OCI-LY7 (cell line): Measurements from ENCODE around the gene NRG2. TPM values are rescaled to one million over a fixed set of nuclear protein-coding genes. Genes with fewer than 3 reads are reported as not detected.

Source experiments
- BruUV-seq: library from RNA; stranded (reverse); fragments of 400-500 nt; replicated peaks from 2 replicates; lab custom pipeline; 2021; lab: Mats Ljungman, UMichigan
- CTCF ChIA-PET: fragments of 300-600 bp; sonication (Branson Sonifier 250); formaldehyde crosslinking; loops from one replicate; lab custom pipeline; 2022; ENCODE audit warnings: antibody characterized with exemption; ENCODE audit not compliant: unreplicated experiment; lab: Charles Lee
- POLR2A ChIA-PET: fragments of 300-600 bp; sonication (Branson Sonifier 250); formaldehyde crosslinking; loops from one replicate; lab custom pipeline; 2022; ENCODE audit warnings: antibody characterized with exemption; lab: Charles Lee
- DNase-seq: peaks from one replicate; pipeline ENCODE4 v3.0.0-alpha.2; 2015; ENCODE audit warnings: low spot score
- H2AFZ ChIP-seq: fragments of 200-600 bp; sonication (generic), shearing (Covaris generic); 2 replicates; pipeline ENCODE4 v1.6.1; 2014; ENCODE audit warnings: mild to moderate bottlenecking, antibody characterized with exemption, low read length, moderate library complexity
- H3K27ac ChIP-seq: fragments of 200-600 bp; sonication (generic); 2 replicates; pipeline ENCODE4 v1.5.1; 2014; ENCODE audit warnings: mixed run types, low read depth, mild to moderate bottlenecking, moderate library complexity, low read length, inconsistent platforms; ENCODE audit not compliant: poor library complexity, severe bottlenecking
- H3K36me3 ChIP-seq: fragments of 200-600 bp; sonication (generic); 2 replicates; pipeline ENCODE4 v1.6.1; 2014; ENCODE audit warnings: mild to moderate bottlenecking, antibody characterized with exemption, low read length, moderate library complexity, mixed read lengths; ENCODE audit not compliant: insufficient read depth
- H3K4me1 ChIP-seq: fragments of 200-600 bp; sonication (generic); 2 replicates; pipeline ENCODE4 v1.5.1; 2014; ENCODE audit warnings: mild to moderate bottlenecking, low read length; ENCODE audit not compliant: insufficient read depth, poor library complexity, severe bottlenecking
- H3K4me2 ChIP-seq: fragments of 200-600 bp; sonication (generic); 2 replicates; pipeline ENCODE4 v1.6.1; 2014; ENCODE audit warnings: mild to moderate bottlenecking, low read length
- H3K4me3 ChIP-seq: fragments of 200-600 bp; sonication (generic); 2 replicates; pipeline ENCODE4 v1.5.1; 2014; ENCODE audit warnings: mild to moderate bottlenecking, low read depth, low read length; ENCODE audit not compliant: poor library complexity, severe bottlenecking
- H3K79me2 ChIP-seq: fragments of 200-600 bp; sonication (generic); 2 replicates; pipeline ENCODE4 v1.6.1; 2016; ENCODE audit warnings: low read depth, mild to moderate bottlenecking, low read length, moderate library complexity, mixed read lengths; ENCODE audit not compliant: insufficient read depth
- H3K9me2 ChIP-seq: fragments of 200-600 bp; sonication (generic); 2 replicates; pipeline ENCODE4 v1.6.1; 2016; ENCODE audit warnings: mild to moderate bottlenecking, low read length, mixed read lengths; ENCODE audit not compliant: insufficient read depth
- H3K9me3 ChIP-seq: fragments of 200-600 bp; sonication (generic); 2 replicates; pipeline ENCODE4 v1.6.1; 2014; ENCODE audit warnings: mild to moderate bottlenecking, mixed run types, low read length, mixed read lengths
- H4K20me1 ChIP-seq: fragments of 200-600 bp; sonication (generic); 2 replicates; pipeline ENCODE4 v1.6.1; 2014; ENCODE audit warnings: mild to moderate bottlenecking, antibody characterized with exemption, low read length, moderate library complexity, mixed read lengths; ENCODE audit not compliant: insufficient read depth
- EZH2phosphoT487 ChIP-seq: fragments of 200-600 bp; sonication (generic); IDR thresholded peaks from 2 replicates; pipeline ENCODE4 v1.6.1; 2018; ENCODE audit warnings: low read depth, borderline replicate concordance, mild to moderate bottlenecking, mixed run types, antibody characterized with exemption, low read length, moderate library complexity, mixed read lengths
- intact Hi-C: fragments of 100-400 bp; cut with micrococcal nuclease; formaldehyde crosslinking; loops from one replicate; pipeline ENCODE4 v1.10.0; 2022; ENCODE audit not compliant: unreplicated experiment
- total RNA-seq, 2 experiments: library from RNA; depleted of rRNA in 1 of 2; stranded (reverse); fragments of >200 nt in 1 of 2; shearing (Covaris generic) in 1 of 2; gene quantifications; 2 replicates each; pipeline ENCODE4 v1.2.3, GENCODE V29; 2014 to 2022
- TF ChIP-seq, protein P1 (sequence below): fragments of 200-600 bp; sonication (generic); conservative IDR thresholded peaks from 2 replicates; pipeline ENCODE4 v1.5.1; 2014; ENCODE audit warnings: mild to moderate bottlenecking, antibody characterized with exemption, low read length, moderate library complexity, mixed read lengths

NRG2 gene
- total RNA-seq, 2 experiments from 2014 or later = 1.7 TPM; not detected in 1

DNA sequence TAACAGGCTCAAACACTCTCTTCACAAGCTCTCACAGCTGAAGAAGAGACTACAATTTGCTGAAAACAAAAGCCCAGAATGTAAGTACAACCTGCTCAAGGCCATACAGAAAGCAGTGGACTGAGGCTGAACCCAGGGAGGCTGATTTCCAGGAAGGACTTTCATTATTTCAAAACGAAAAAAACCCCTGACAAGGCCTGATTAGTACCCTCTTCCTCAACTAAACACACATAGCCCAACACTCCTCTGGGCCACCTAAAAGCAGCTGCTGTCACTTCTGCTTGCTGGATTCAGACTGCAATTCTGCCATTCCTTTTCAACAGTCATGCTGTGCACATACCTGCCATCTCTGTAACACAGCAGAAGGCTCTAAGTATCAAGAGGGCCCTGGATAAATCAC lies 18.2 kb downstream of the NRG2 start:
- BruUV-seq = no TSS peak
- intact Hi-C loops = no loop called here
- TF ChIP-seq, protein P1, sequence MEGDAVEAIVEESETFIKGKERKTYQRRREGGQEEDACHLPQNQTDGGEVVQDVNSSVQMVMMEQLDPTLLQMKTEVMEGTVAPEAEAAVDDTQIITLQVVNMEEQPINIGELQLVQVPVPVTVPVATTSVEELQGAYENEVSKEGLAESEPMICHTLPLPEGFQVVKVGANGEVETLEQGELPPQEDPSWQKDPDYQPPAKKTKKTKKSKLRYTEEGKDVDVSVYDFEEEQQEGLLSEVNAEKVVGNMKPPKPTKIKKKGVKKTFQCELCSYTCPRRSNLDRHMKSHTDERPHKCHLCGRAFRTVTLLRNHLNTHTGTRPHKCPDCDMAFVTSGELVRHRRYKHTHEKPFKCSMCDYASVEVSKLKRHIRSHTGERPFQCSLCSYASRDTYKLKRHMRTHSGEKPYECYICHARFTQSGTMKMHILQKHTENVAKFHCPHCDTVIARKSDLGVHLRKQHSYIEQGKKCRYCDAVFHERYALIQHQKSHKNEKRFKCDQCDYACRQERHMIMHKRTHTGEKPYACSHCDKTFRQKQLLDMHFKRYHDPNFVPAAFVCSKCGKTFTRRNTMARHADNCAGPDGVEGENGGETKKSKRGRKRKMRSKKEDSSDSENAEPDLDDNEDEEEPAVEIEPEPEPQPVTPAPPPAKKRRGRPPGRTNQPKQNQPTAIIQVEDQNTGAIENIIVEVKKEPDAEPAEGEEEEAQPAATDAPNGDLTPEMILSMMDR = no peak
- no peak for TF ChIP-seq EZH2phosphoT487
- Histone ChIP-seq H3K9me2 (no peaks in the 10 kb centered on the region), H3K4me2 (no peak overlapping the region), H3K9me3 (no peaks in the 10 kb centered on the region), H4K20me1 (no peaks in the 10 kb centered on the region), H3K27ac (no peak overlapping the region), H3K4me3 (no peak overlapping the region), H3K4me1 (no peaks in the 10 kb centered on the region), H2AFZ (no peak overlapping the region), H3K79me2 (no peaks in the 10 kb centered on the region), H3K36me3 (no peaks in the 10 kb centered on the region)
- CTCF ChIA-PET = no interaction called here
- POLR2A ChIA-PET = no interaction called here
- no peak for DNase-seq

DNA sequence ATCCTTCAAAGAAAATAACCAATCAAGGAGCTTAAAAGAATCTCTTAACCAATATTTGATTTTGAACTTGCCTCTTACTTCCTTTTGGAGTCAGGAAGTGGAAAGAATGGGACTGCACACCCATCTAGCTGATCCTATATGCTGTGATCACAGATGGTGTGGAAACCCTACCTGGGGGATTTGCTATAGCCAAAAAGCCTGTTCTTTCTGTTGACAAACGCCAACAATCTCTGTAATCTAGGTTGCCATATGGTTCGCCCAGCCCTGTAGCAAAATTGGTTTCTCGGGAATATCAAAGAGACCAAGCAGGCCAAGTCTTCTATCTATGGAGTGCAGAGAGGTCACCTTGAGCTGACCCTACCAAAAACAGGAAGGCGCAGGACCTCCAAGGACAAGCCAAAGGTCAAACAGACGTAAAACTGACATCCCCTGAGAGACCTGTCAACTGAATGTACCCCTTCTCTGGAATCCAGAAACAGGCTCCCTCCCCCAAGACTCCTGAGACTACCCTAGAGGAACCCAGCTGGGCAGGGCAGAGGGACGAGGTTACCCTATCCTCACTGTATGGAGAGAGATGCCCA lies 19.4 kb downstream of the NRG2 start:
- intact Hi-C loops = no loop called here
- Histone ChIP-seq H2AFZ (no peak overlapping the region), H3K79me2 (no peaks in the 10 kb centered on the region), H3K27ac (no peak overlapping the region), H3K36me3 (no peaks in the 10 kb centered on the region), H3K9me2 (no peaks in the 10 kb centered on the region), H3K4me1 (no peaks in the 10 kb centered on the region), H3K9me3 (no peaks in the 10 kb centered on the region), H3K4me2 (no peak overlapping the region), H4K20me1 (no peaks in the 10 kb centered on the region), H3K4me3 (no peak overlapping the region)
- no peak for TF ChIP-seq EZH2phosphoT487
- CTCF ChIA-PET = no interaction called here
- POLR2A ChIA-PET = no interaction called here
- BruUV-seq = no TSS peak
- DNase-seq = no peak

DNA sequence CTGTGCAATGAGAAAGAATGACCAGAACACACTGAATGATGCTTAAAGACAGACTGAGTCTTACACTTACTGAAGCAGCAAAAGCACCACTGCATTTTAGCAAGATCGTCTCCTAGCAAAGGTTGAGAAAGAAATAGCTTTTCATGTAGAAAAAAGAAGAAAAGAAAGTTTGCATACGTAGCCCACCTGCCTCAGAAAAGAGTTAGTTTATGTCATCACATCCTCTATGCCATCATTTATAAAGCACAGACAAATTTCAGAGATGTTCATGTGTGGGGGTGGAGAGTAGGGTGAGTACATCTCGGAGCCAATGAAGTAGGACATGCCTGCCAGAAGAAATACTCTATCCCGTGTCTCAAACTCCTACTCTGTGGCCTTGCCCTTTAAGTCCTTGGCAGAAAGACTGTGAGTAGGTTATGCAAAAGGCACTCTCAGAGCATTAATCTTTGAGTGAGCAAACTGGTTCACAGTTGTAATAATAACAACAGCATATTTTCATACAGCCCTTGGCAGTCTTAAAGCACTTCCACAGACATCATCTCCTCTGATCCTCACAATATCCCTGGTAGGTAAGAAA lies 22.4 kb downstream of the NRG2 start:
- Histone ChIP-seq H3K27ac (no peak overlapping the region), H3K9me3 (no peaks in the 10 kb centered on the region), H2AFZ (no peak overlapping the region), H3K36me3 (no peaks in the 10 kb centered on the region), H4K20me1 (no peaks in the 10 kb centered on the region), H3K79me2 (no peaks in the 10 kb centered on the region), H3K4me1 (no peaks in the 10 kb centered on the region), H3K9me2 (no peaks in the 10 kb centered on the region), H3K4me3 (no peak overlapping the region), H3K4me2 (no peak overlapping the region)
- ChIA-PET CTCF (no interaction called here), POLR2A (interaction anchor here (0.9 kb wide), 1 partner anchor 13 kb away, joined by 3 read pairs; no protein-coding TSS in a partner anchor)
- no peak for TF ChIP-seq EZH2phosphoT487
- TF ChIP-seq, protein P1 = no peak
- intact Hi-C loops = no loop called here
- no TSS peak for BruUV-seq
- no peak for DNase-seq
